Measurements from ENCODE around the gene PLEKHS1. TPM values are rescaled to one million over a fixed set of nuclear protein-coding genes. Genes with fewer than 3 reads are reported as not detected.
A peak's percentile ranks its signal among the peaks of the same experiment; 100 is the strongest.

The PLEKHS1 gene
- total RNA-seq (not detected), polyA plus RNA-seq (not detected), total RNA-seq (0 to 0.25 (median 0.03) reads per million in 6 experiments)

GRCh38 chr10:113751181-113751732 is at the start of gene PLEKHS1:
TSS of gene PLEKHS1 (plus strand) at chr10:113751682. CDS start at chr10:113755278, 3,596 bp downstream.
- no peaks in the 10 kb centered on the region for H3K9me3 Mint-ChIP-seq
- DNase-seq: no peak
- no peak within 1 kb of the TSS for H3K27ac Mint-ChIP-seq
- H3K4me3 Mint-ChIP-seq: no peak within 1 kb of the TSS
- no peak for ATAC-seq
- peaks cover 8 to 32% (median 20%) of the 10 kb centered on the region in 5 donors for H3K27me3 Mint-ChIP-seq
- H3K4me1 Mint-ChIP-seq: no peaks in the 10 kb centered on the region
- no peaks in the 10 kb centered on the region for H3K36me3 Mint-ChIP-seq
- POLR2A ChIA-PET: no interaction called here

GRCh38 chr10:113704637-113705343 is 46.7 kb upstream of the PLEKHS1 start:
- Mint-ChIP-seq H3K36me3 (peaks cover 4 to 42% (median 7%) of the 10 kb centered on the region in 3 donors), H3K4me1 (peaks cover 15 to 34% (median 28%) of the 10 kb centered on the region in 4 donors), H3K27ac (no peak overlapping the region), H3K9me3 (no peaks in the 10 kb centered on the region), H3K4me3 (no peak overlapping the region), H3K27me3 (no peaks in the 10 kb centered on the region)
- POLR2A ChIA-PET: no interaction called here
- DNase-seq: peak in 4 of 10 donors; percentile 5 to 30 (median 21)
- ATAC-seq: no peak

GRCh38 chr10:113705344-113705652 is 46.2 kb upstream of the PLEKHS1 start:
- POLR2A ChIA-PET: no interaction called here
- Mint-ChIP-seq H3K36me3 (peaks cover 4 to 41% (median 7%) of the 10 kb centered on the region in 3 donors), H3K9me3 (no peaks in the 10 kb centered on the region), H3K27ac (peak overlapping the region in 2 of 10 donors; percentile 22 to 69), H3K4me3 (no peak overlapping the region), H3K27me3 (no peaks in the 10 kb centered on the region), H3K4me1 (peaks cover 17 to 38% (median 31%) of the 10 kb centered on the region in 4 donors)
- DNase-seq (no peak), ATAC-seq (no peak)

GRCh38 chr10:113706623-113707022 is 44.9 kb upstream of the PLEKHS1 start:
- POLR2A ChIA-PET: no interaction called here
- H3K36me3 Mint-ChIP-seq: peaks cover 3 to 40% (median 10%) of the 10 kb centered on the region in 3 donors
- DNase-seq (no peak), ATAC-seq (no peak)
- no peaks in the 10 kb centered on the region for H3K27me3 Mint-ChIP-seq
- H3K27ac Mint-ChIP-seq: no peak overlapping the region
- H3K4me3 Mint-ChIP-seq: no peak overlapping the region
- no peaks in the 10 kb centered on the region for H3K9me3 Mint-ChIP-seq
- peaks cover 17 to 39% (median 30%) of the 10 kb centered on the region in 4 donors for H3K4me1 Mint-ChIP-seq

- H3K4me1 Mint-ChIP-seq: peaks cover 18 to 34% (median 30%) of the 10 kb centered on the region in 4 donors
- POLR2A ChIA-PET: interaction anchor here (0.5 kb wide), 1 partner anchor 321 kb away, joined by 4 read pairs; no protein-coding TSS in a partner anchor
- DNase-seq: no peak
Measured at GRCh38 chr10:113708640-113709039, 42.8 kb upstream of the PLEKHS1 start.

GRCh38 chr10:113709221-113709838 is 42.2 kb upstream of the PLEKHS1 start:
- Mint-ChIP-seq H3K27ac (peak overlapping the region in 5 of 10 donors; percentile 5 to 89 (median 49)), H3K27me3 (no peaks in the 10 kb centered on the region), H3K4me3 (no peak overlapping the region), H3K4me1 (peaks cover 19 to 34% (median 30%) of the 10 kb centered on the region in 4 donors), H3K36me3 (peaks cover 0 to 32% (median 7%) of the 10 kb centered on the region in 3 donors), H3K9me3 (no peaks in the 10 kb centered on the region)
- ATAC-seq: no peak
- POLR2A ChIA-PET: no interaction called here
- DNase-seq: no peak

More at GRCh38 chr10:113708640-113709039, 42.8 kb upstream of the PLEKHS1 start:
- H3K36me3 Mint-ChIP-seq: peaks cover 0 to 32% (median 7%) of the 10 kb centered on the region in 3 donors
- no peaks in the 10 kb centered on the region for H3K9me3 Mint-ChIP-seq
- ATAC-seq: no peak
- H3K4me3 Mint-ChIP-seq: no peak overlapping the region
- H3K27ac Mint-ChIP-seq: peak overlapping the region in 3 of 10 donors; percentile 49 to 89 (median 70)
- H3K27me3 Mint-ChIP-seq: no peaks in the 10 kb centered on the region

GRCh38 chr10:113711142-113711541 is 40.3 kb upstream of the PLEKHS1 start:
- peaks cover 0 to 37% (median 13%) of the 10 kb centered on the region in 3 donors for H3K36me3 Mint-ChIP-seq
- POLR2A ChIA-PET: no interaction called here
- H3K4me3 Mint-ChIP-seq: no peak overlapping the region
- no peaks in the 10 kb centered on the region for H3K27me3 Mint-ChIP-seq
- ATAC-seq: no peak
- no peak for DNase-seq
- no peak overlapping the region for H3K27ac Mint-ChIP-seq
- peaks cover 17 to 34% (median 32%) of the 10 kb centered on the region in 4 donors for H3K4me1 Mint-ChIP-seq
- no peaks in the 10 kb centered on the region for H3K9me3 Mint-ChIP-seq

GRCh38 chr10:113712024-113712423 is 39.5 kb upstream of the PLEKHS1 start:
- Mint-ChIP-seq H3K9me3 (no peaks in the 10 kb centered on the region), H3K4me1 (peaks cover 14 to 33% (median 26%) of the 10 kb centered on the region in 4 donors), H3K36me3 (peaks cover 0 to 41% (median 14%) of the 10 kb centered on the region in 3 donors), H3K27ac (no peak overlapping the region), H3K4me3 (no peak overlapping the region), H3K27me3 (no peaks in the 10 kb centered on the region)
- ATAC-seq (no peak), DNase-seq (no peak)
- POLR2A ChIA-PET: no interaction called here

GRCh38 chr10:113712755-113713639 is 38.5 kb upstream of the PLEKHS1 start:
- Mint-ChIP-seq H3K36me3 (peaks cover 0 to 43% (median 19%) of the 10 kb centered on the region in 3 donors), H3K27me3 (no peaks in the 10 kb centered on the region), H3K27ac (no peak overlapping the region), H3K9me3 (no peaks in the 10 kb centered on the region), H3K4me3 (no peak overlapping the region), H3K4me1 (peaks cover 12 to 27% (median 19%) of the 10 kb centered on the region in 4 donors)
- POLR2A ChIA-PET: no interaction called here
- ATAC-seq: no peak
- DNase-seq: no peak

GRCh38 chr10:113713640-113713982 is 37.9 kb upstream of the PLEKHS1 start:
- Mint-ChIP-seq H3K4me3 (no peak overlapping the region), H3K36me3 (peaks cover 0 to 47% (median 23%) of the 10 kb centered on the region in 3 donors), H3K27ac (no peak overlapping the region), H3K4me1 (peaks cover 12 to 21% (median 16%) of the 10 kb centered on the region in 4 donors), H3K9me3 (no peaks in the 10 kb centered on the region), H3K27me3 (no peaks in the 10 kb centered on the region)
- DNase-seq: no peak
- no peak for ATAC-seq
- POLR2A ChIA-PET: no interaction called here

GRCh38 chr10:113716109-113716910 is 35.2 kb upstream of the PLEKHS1 start:
- Mint-ChIP-seq H3K9me3 (no peaks in the 10 kb centered on the region), H3K4me1 (peaks cover 0 to 11% (median 2%) of the 10 kb centered on the region in 4 donors), H3K4me3 (no peak overlapping the region), H3K36me3 (peaks cover 0 to 50% (median 34%) of the 10 kb centered on the region in 3 donors), H3K27me3 (no peaks in the 10 kb centered on the region), H3K27ac (no peak overlapping the region)
- DNase-seq (no peak), ATAC-seq (no peak)
- POLR2A ChIA-PET: no interaction called here

All from naive thymus-derived CD8-positive, alpha-beta T cell (primary cell).